GM18507 (cell line): ENCODE results near the gene MET.

ENCODE experiments used
- DNase-seq: peaks from one replicate; pipeline ENCODE4 v3.0.0; 2011; ENCODE audit warnings: low read depth; ENCODE audit not compliant: insufficient read length; ENCODE audit errors: extremely low spot score
- FAIRE-seq: peaks from 2 replicates; lab custom pipeline; 2011; peaks lifted over from hg19 to GRCh38; lab: Jason Lieb, UNC

The MET gene

GRCh38 chr7:116772926-116773749 lies 101.1 kb downstream of the MET start:
- no peak for FAIRE-seq

GRCh38 chr7:116776046-116776445 lies 104.0 kb downstream of the MET start:
- no peak for DNase-seq
- no peak for FAIRE-seq

More at GRCh38 chr7:116772926-116773749, 101.1 kb downstream of the MET start:
- DNase-seq = no peak

GRCh38 chr7:116776610-116777289 lies 104.8 kb downstream of the MET start:
- DNase-seq = no peak
- FAIRE-seq = no peak

GRCh38 chr7:116777651-116778281 lies 105.8 kb downstream of the MET start:
- FAIRE-seq = no peak
- no peak for DNase-seq

- DNase-seq (no peak), FAIRE-seq (no peak)
These were observed 107.2 kb downstream of the MET start for GRCh38 chr7:116779216-116779615.

GRCh38 chr7:116779931-116780330 lies 107.9 kb downstream of the MET start:
- DNase-seq (no peak), FAIRE-seq (no peak)

GRCh38 chr7:116780521-116780920 lies 108.5 kb downstream of the MET start:
- DNase-seq = no peak
- no peak for FAIRE-seq

GRCh38 chr7:116780966-116781365 lies 109.0 kb downstream of the MET start:
- DNase-seq = no peak
- no peak for FAIRE-seq

- DNase-seq (no peak), FAIRE-seq (no peak)
These were observed 109.6 kb downstream of the MET start for GRCh38 chr7:116781584-116781983.

- FAIRE-seq (no peak), DNase-seq (no peak)
These were observed 110.2 kb downstream of the MET start for GRCh38 chr7:116782177-116782711.

- no peak for FAIRE-seq
- DNase-seq = no peak
These were observed 111.8 kb downstream of the MET start for GRCh38 chr7:116783666-116784318.

GRCh38 chr7:116784647-116785046 lies 112.7 kb downstream of the MET start:
- FAIRE-seq (no peak), DNase-seq (no peak)

GRCh38 chr7:116785843-116786242 lies 113.8 kb downstream of the MET start:
- FAIRE-seq = no peak
- DNase-seq = no peak

GRCh38 chr7:116786791-116787443 lies 114.9 kb downstream of the MET start:
- DNase-seq = peak; percentile 48

GRCh38 chr7:116787881-116788280 lies 115.9 kb downstream of the MET start:
- DNase-seq (no peak), FAIRE-seq (no peak)

More at GRCh38 chr7:116786791-116787443, 114.9 kb downstream of the MET start:
- FAIRE-seq = peak; percentile 81

- FAIRE-seq (no peak), DNase-seq (no peak)
These were observed 116.7 kb downstream of the MET start for GRCh38 chr7:116788572-116789197.

GRCh38 chr7:116790025-116790424 lies 118.0 kb downstream of the MET start:
- DNase-seq (no peak), FAIRE-seq (no peak)

- DNase-seq (no peak), FAIRE-seq (no peak)
These were observed 120.8 kb downstream of the MET start for GRCh38 chr7:116792813-116793212.
